Ovary (tissue), 9 donors: ENCODE data around the gene CPPED1. TPM values are rescaled to one million over a fixed set of nuclear protein-coding genes. Genes with fewer than 3 reads are reported as not detected.

ENCODE experiments used
- DNase-seq, 5 donors: peaks; one replicate each; pipeline ENCODE4 v3.0.0-alpha.2; 2019 to 2020
- H3K27ac ChIP-seq, 2 donors: fragments of 200-600 bp; one replicate each; pipeline versions ENCODE4 v1.5.1 to v1.8.0; 2019 to 2022
- H3K27me3 ChIP-seq: fragments of 200-600 bp; one replicate; pipeline ENCODE4 v1.8.0; 2022
- H3K36me3 ChIP-seq: fragments of 200-600 bp; sonication (generic); one replicate; pipeline ENCODE4 v1.5.1; 2019
- H3K4me1 ChIP-seq: one replicate; pipeline ENCODE4 v1.8.1; 2013; ENCODE audit warnings: mild to moderate bottlenecking, moderate library complexity; ENCODE audit not compliant: insufficient read depth
- H3K4me3 ChIP-seq: fragments of 200-600 bp; sonication (generic); one replicate; pipeline ENCODE4 v1.5.1; 2017
- H3K9me3 ChIP-seq, 2 donors: fragments of 200-600 bp in 1 of 2; sonication (generic) in 1 of 2; one replicate each; pipeline versions ENCODE4 v1.5.1 to v1.8.1; 2013 to 2019; ENCODE audit warnings: mild to moderate bottlenecking in 1 of 2, moderate library complexity in 1 of 2
- CTCF ChIP-seq, 3 donors: fragments of 450-650 bp in 2 of 3; fragments of 200-600 bp in 1 of 3; IDR thresholded peaks; one replicate each; pipeline versions ENCODE4 v1.5.1 to v1.8.0; 2016 to 2022; ENCODE audit warnings: antibody characterized with exemption in 3 of 3, mild to moderate bottlenecking in 1 of 3
- EP300 ChIP-seq: sonication (generic); formaldehyde crosslinking; IDR thresholded peaks from one replicate; pipeline ENCODE4 v1.6.1; 2017; ENCODE audit warnings: antibody characterized with exemption
- POLR2A ChIP-seq: fragments of 450-650 bp; IDR thresholded peaks from one replicate; pipeline ENCODE4 v1.6.1; 2017; ENCODE audit warnings: antibody characterized with exemption, mild to moderate bottlenecking, moderate library complexity
- WGBS, 3 donors: extraction: QIAGEN DNeasy Blood & Tissue Kit in 1 of 3; methylation state at CpG; one replicate each; pipeline versions ENCODE4 v1.1.5 to v1.1.7; 2013 to 2017; 5-methylcytosine and 5-hydroxymethylcytosine counted together
- intact Hi-C, 4 donors: fragments of 100-400 bp; cut with DNase I; formaldehyde crosslinking; loops; one replicate each; pipeline versions ENCODE4 v1.11.0 to v1.15.1; 2022 to 2023
- polyA plus RNA-seq, 2 donors: library from polyadenylated mRNA; stranded (reverse); fragments of 200-250 nt in 1 of 2; fragments of 350-450 nt in 1 of 2; fragmentation: Illumina TruSeq in 1 of 2; extraction: RNeasy Lipid Tissue Mini Kit (QIAGEN cat#74804) in 1 of 2; gene quantifications; one replicate each; pipeline ENCODE4 v1.2.3, GENCODE V29; 2013 to 2014
- total RNA-seq, 7 donors: library from RNA; depleted of rRNA in 2 of 7; stranded (reverse); fragments of >200 nt in 2 of 7; fragmentation: NEBNext Ultra II Directional in 3 of 7; extraction: Animal tissue kit (Norgen Biotek cat#: 25700) in 3 of 7; gene quantifications; one replicate each; pipeline versions ENCODE4 v1.1.0 to v1.2.4, GENCODE V29; 2016 to 2023
- donor health status: DM: no; HTN: no; CAD: no; lungs with moderate emphysema.
- donor health status: DM: no; HTN: no; CAD: no.
- donor health status: Bipolar disorder and iron deficiency.
- donor health status: DM: yes; HTN: yes; CAD: no.
- donor health status: DM: no; HTN: no; CAD: no.
- donor health status: DM: yes; HTN: yes; CAD: no.

CPPED1 gene
- total and polyA plus RNA-seq, 9 donors = 6.0 to 23.3 (median 13.0) TPM

GRCh38 chr16:12688951-12689850, 114.5 kb downstream of the CPPED1 start:
- intact Hi-C loops = no loop called here
- Histone ChIP-seq H3K9me3 (no peaks in the 10 kb centered on the region), H3K27me3 (no peaks in the 10 kb centered on the region), H3K4me3 (no peak overlapping the region), H3K27ac (no peak overlapping the region), H3K4me1 (no peaks in the 10 kb centered on the region), H3K36me3 (no peaks in the 10 kb centered on the region)
- TF ChIP-seq EP300 (no peak), POLR2A (no peak), CTCF (IDR thresholded peaks at IDR 0.05) (no peak)
- 85 to 89% (median 87%) methylated on average over 6 of the region's 6 CpGs for WGBS, 3 donors
- DNase-seq = no peak

- H3K27ac ChIP-seq = no peak overlapping the region
- no peak for DNase-seq
- no peaks in the 10 kb centered on the region for H3K36me3 ChIP-seq
- no peaks in the 10 kb centered on the region for H3K4me1 ChIP-seq
- no peaks in the 10 kb centered on the region for H3K27me3 ChIP-seq
- WGBS, 3 donors = 77 to 78% (median 77%) methylated on average over 5 of the region's 5 CpGs
- TF ChIP-seq POLR2A (no peak), EP300 (no peak)
- H3K9me3 ChIP-seq = no peaks in the 10 kb centered on the region
- intact Hi-C loops = no loop called here
- H3K4me3 ChIP-seq = no peak overlapping the region
Measured at GRCh38 chr16:12685806-12686205, 117.9 kb downstream of the CPPED1 start.

- Histone ChIP-seq H3K4me3 (no peak overlapping the region), H3K4me1 (no peaks in the 10 kb centered on the region), H3K27ac (no peak overlapping the region), H3K36me3 (no peaks in the 10 kb centered on the region), H3K27me3 (no peaks in the 10 kb centered on the region), H3K9me3 (no peaks in the 10 kb centered on the region)
- intact Hi-C loops = no loop called here
- no peak for DNase-seq
- TF ChIP-seq EP300 (no peak), CTCF (IDR thresholded peaks at IDR 0.05) (no peak), POLR2A (no peak)
- 86 to 90% (median 88%) methylated on average over 11 of the region's 11 CpGs for WGBS, 3 donors
Measured at GRCh38 chr16:12682432-12683165, 121.1 kb downstream of the CPPED1 start.

GRCh38 chr16:12681653-12682052, 122.0 kb downstream of the CPPED1 start:
- TF ChIP-seq POLR2A (no peak), CTCF (IDR thresholded peaks at IDR 0.05) (no peak), EP300 (no peak)
- Histone ChIP-seq H3K36me3 (no peaks in the 10 kb centered on the region), H3K4me1 (no peaks in the 10 kb centered on the region), H3K4me3 (no peak overlapping the region), H3K27me3 (no peaks in the 10 kb centered on the region), H3K27ac (no peak overlapping the region), H3K9me3 (no peaks in the 10 kb centered on the region)
- intact Hi-C loops = no loop called here
- peak in 1 of 5 donors; percentile 38 for DNase-seq
- WGBS, 3 donors = 63 to 71% (median 68%) methylated on average over 7 of the region's 7 CpGs
